Aorta (tissue), 4 donors: ENCODE measurements around the gene KLHL18. TPM values are rescaled to one million over a fixed set of nuclear protein-coding genes. Genes with fewer than 3 reads are reported as not detected.

Source experiments
- polyA plus RNA-seq, 2 donors: library from polyadenylated mRNA; stranded (reverse); fragments of 200-250 nt; gene quantifications; one replicate each; pipeline ENCODE4 v1.2.3, GENCODE V29; 2013
- total RNA-seq, 2 donors: library from RNA; stranded (reverse); fragmentation: NEBNext Ultra II Directional; extraction: Animal tissue kit (Norgen Biotek cat#: 25700); gene quantifications; one replicate each; pipeline ENCODE4 v1.2.1, GENCODE V29; 2021
- donor health status: healthy with polysubstance abuse.
- donor health status: Bipolar disorder and iron deficiency.
- donor health status: DM: no; HTN: no; CAD: no.
- donor health status: DM: yes; HTN: yes; CAD: no.

The KLHL18 gene
- total and polyA plus RNA-seq, 4 donors, result 9.0 to 26.7 (median 21.6) TPM

Other genes with a start within 250 kb of the KLHL18 start
- 10 to 100 TPM; 51.8 to 62.5 TPM for gene SETD2, start 118.8 kb upstream of the KLHL18 start, total RNA-seq
- 10 to 100 TPM; 12.9 to 15.1 TPM for gene SETD2, start 118.8 kb upstream of the KLHL18 start, polyA plus RNA-seq
- gene KIF9, start 145 bp upstream of the KLHL18 start, total RNA-seq, result 1 to 10 TPM; 6.5 to 6.7 TPM
- gene KIF9, start 145 bp upstream of the KLHL18 start, polyA plus RNA-seq, result 10 to 100 TPM; 13.5 to 14.4 TPM
- gene PTPN23, start 98.1 kb downstream of the KLHL18 start, total RNA-seq, result 10 to 100 TPM; 38.9 to 44.0 TPM
- 10 to 100 TPM in 1 of 2 donors, 1 to 10 TPM in 1; 7.1 to 17.7 TPM for gene PTPN23, start 98.1 kb downstream of the KLHL18 start, polyA plus RNA-seq
- gene SCAP, start 193.0 kb downstream of the KLHL18 start, total RNA-seq, result 10 to 100 TPM; 57.4 to 66.1 TPM
- gene SCAP, start 193.0 kb downstream of the KLHL18 start, polyA plus RNA-seq, result 10 to 100 TPM; 13.9 to 53.0 TPM
- 10 to 100 TPM; 19.7 to 21.9 TPM for gene ELP6, start 230.8 kb downstream of the KLHL18 start, total RNA-seq
- 10 to 100 TPM; 27.1 to 29.3 TPM for gene ELP6, start 230.8 kb downstream of the KLHL18 start, polyA plus RNA-seq